Adrenal gland (tissue), 12 donors: ENCODE results near the gene RNASEH1. TPM values are rescaled to one million over a fixed set of nuclear protein-coding genes. Genes with fewer than 3 reads are reported as not detected.

Source experiments
- DNase-seq, 7 donors: peaks; one replicate each; pipeline ENCODE4 v3.0.0-alpha.2; 2019 to 2020
- H3K27ac ChIP-seq, 5 donors: fragments of 200-600 bp; sonication (generic) in 4 of 5; 1 replicate in 3 of 5; 2 replicates in 2 of 5; pipeline versions ENCODE4 v1.5.1 to v1.8.0; 2016 to 2020; ENCODE audit warnings: mild to moderate bottlenecking in 1 of 5
- H3K27me3 ChIP-seq: fragments of 200-600 bp; 2 replicates; pipeline ENCODE4 v1.8.0; 2021
- H3K36me3 ChIP-seq, 2 donors: fragments of 200-600 bp; replicated peaks in 1 of 2; 1 replicate in 1 of 2; 2 replicates in 1 of 2; pipeline versions ENCODE4 v1.5.1 to v1.8.0; 2018 to 2022
- H3K4me1 ChIP-seq, 2 donors: fragments of 200-600 bp; replicated peaks in 1 of 2; 1 replicate in 1 of 2; 2 replicates in 1 of 2; pipeline versions ENCODE4 v1.5.1 to v1.8.0; 2018 to 2021
- H3K4me3 ChIP-seq, 4 donors: fragments of 200-600 bp; sonication (generic) in 3 of 4; one replicate each; pipeline ENCODE4 v1.5.1; 2016 to 2018
- H3K9me3 ChIP-seq, 3 donors: fragments of 200-600 bp; sonication (generic) in 1 of 3; replicated peaks in 1 of 3; 1 replicate in 2 of 3; 2 replicates in 1 of 3; pipeline versions ENCODE4 v1.5.1 to v1.8.0; 2016 to 2021
- POLR2A ChIP-seq, 2 donors: fragments of 450-650 bp; IDR thresholded peaks; one replicate each; pipeline ENCODE4 v1.6.1; 2017; ENCODE audit warnings: antibody characterized with exemption in 2 of 2, mild to moderate bottlenecking in 2 of 2, moderate library complexity in 1 of 2
- WGBS, 4 donors: extraction: QIAGEN DNeasy Blood & Tissue Kit in 2 of 4; methylation state at CpG; one replicate each; pipeline versions ENCODE4 v1.1.5 to v1.1.7; 2013 to 2017; 5-methylcytosine and 5-hydroxymethylcytosine counted together
- intact Hi-C, 2 donors: fragments of 100-400 bp; cut with DNase I; formaldehyde crosslinking; loops; one replicate each; pipeline versions ENCODE4 v1.14.1 to v1.15.0; 2022 to 2023
- polyA plus RNA-seq, 3 donors: library from polyadenylated mRNA; stranded (reverse); fragments of 200-250 nt in 2 of 3; fragments of 350-450 nt in 1 of 3; fragmentation: Illumina TruSeq in 1 of 3; extraction: RNeasy Lipid Tissue Mini Kit (QIAGEN cat#74804) in 1 of 3; gene quantifications; one replicate each; pipeline ENCODE4 v1.2.3, GENCODE V29; 2013 to 2014
- total RNA-seq, 9 donors: library from RNA; depleted of rRNA in 4 of 9; stranded (reverse); fragments of >200 nt in 4 of 9; fragments of 120-200 nt in 1 of 9; fragmentation: NEBNext Ultra II Directional in 1 of 9; extraction: Animal tissue kit (Norgen Biotek cat#: 25700) in 1 of 9; gene quantifications; one replicate each; pipeline versions ENCODE4 v1.1.0 to v1.2.4, GENCODE V29; 2013 to 2023
- TF ChIP-seq, protein P1 (sequence below), 6 experiments: fragments of 450-650 bp in 4 of 6; fragments of 200-600 bp in 2 of 6; sonication (generic) in 1 of 6; IDR thresholded peaks; 1 replicate in 5 of 6; 2 replicates in 1 of 6; pipeline versions ENCODE4 v1.5.1 to v1.8.0; 2016 to 2021; ENCODE audit warnings: antibody characterized with exemption in 6 of 6, mild to moderate bottlenecking in 2 of 6, moderate library complexity in 1 of 6
- donor health status: healthy with polysubstance abuse.
- donor health status: Bipolar disorder and iron deficiency.
- donor health status: DM: yes; HTN: yes; CAD: no.
- donor health status: DM: no; HTN: no; CAD: no.
- donor health status: DM: no; HTN: no; CAD: no.
- donor health status: DM: yes; HTN: yes; CAD: no.

Gene RNASEH1
- total and polyA plus RNA-seq, 12 donors, result 4.5 to 27.6 (median 17.5) TPM

DNA sequence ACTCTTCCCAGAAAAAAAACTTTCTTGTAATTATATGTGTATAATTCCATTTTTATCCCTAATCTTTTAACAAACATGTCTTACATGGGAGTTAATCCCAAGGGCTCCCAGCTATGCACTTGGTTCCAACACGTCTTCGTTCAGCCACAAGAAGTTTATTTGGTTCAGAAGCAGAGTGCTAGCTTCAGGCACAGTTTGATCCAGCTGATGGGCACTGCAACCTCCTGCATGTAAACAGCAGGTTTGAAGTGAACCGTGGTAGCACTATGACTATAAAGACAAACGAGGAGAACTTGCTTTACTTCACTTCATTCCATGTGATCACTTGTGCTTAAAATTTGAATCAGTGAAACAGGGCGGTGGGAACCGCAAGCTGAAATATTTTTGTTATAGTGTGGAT, 7.0 kb upstream of the RNASEH1 start:
- intact Hi-C loops, result no loop called here
- Histone ChIP-seq H3K4me1 (no peaks in the 10 kb centered on the region), H3K36me3 (no peaks in the 10 kb centered on the region), H3K4me3 (no peak overlapping the region), H3K27me3 (no peaks in the 10 kb centered on the region), H3K9me3 (no peaks in the 10 kb centered on the region), H3K27ac (no peak overlapping the region)
- DNase-seq, result no peak
- TF ChIP-seq POLR2A (IDR thresholded peaks at IDR 0.05), result no peak
- TF ChIP-seq, protein P1, sequence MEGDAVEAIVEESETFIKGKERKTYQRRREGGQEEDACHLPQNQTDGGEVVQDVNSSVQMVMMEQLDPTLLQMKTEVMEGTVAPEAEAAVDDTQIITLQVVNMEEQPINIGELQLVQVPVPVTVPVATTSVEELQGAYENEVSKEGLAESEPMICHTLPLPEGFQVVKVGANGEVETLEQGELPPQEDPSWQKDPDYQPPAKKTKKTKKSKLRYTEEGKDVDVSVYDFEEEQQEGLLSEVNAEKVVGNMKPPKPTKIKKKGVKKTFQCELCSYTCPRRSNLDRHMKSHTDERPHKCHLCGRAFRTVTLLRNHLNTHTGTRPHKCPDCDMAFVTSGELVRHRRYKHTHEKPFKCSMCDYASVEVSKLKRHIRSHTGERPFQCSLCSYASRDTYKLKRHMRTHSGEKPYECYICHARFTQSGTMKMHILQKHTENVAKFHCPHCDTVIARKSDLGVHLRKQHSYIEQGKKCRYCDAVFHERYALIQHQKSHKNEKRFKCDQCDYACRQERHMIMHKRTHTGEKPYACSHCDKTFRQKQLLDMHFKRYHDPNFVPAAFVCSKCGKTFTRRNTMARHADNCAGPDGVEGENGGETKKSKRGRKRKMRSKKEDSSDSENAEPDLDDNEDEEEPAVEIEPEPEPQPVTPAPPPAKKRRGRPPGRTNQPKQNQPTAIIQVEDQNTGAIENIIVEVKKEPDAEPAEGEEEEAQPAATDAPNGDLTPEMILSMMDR (IDR thresholded peaks at IDR 0.05), result no peak
- WGBS, 4 donors, result 74 to 89% (median 83%) methylated on average over 6 of the region's 6 CpGs

DNA sequence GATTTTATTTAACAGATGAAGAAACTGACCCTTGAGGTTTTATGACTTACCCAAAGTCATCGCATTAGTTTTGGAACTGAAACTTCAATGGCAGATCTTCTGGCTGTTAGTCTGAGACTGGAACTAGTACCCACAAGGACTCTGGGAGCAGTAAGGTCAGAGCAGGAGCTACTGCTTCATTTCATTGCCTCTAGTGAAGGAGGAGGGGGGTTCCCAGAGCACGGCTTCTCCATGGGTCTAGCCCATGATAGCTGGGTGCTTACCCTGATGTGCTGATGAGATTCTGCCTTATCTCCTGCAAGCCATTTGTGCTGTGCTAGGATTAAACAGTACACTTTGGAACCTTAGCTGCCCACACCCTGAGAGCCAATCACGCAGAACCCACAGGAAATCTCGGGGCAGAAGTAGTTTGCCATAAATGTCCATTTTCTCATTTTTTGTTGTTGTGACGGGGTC, 5.4 kb upstream of the RNASEH1 start:
- no peak overlapping the region for H3K4me3 ChIP-seq
- 83 to 97% (median 91%) methylated on average over 4 to 5 of the region's 5 CpGs for WGBS, 4 donors
- peaks cover 0 to 8% of the 10 kb centered on the region in 2 donors for H3K4me1 ChIP-seq
- TF ChIP-seq, protein P1 (IDR thresholded peaks at IDR 0.05), result no peak
- no peak for TF ChIP-seq POLR2A (IDR thresholded peaks at IDR 0.05)
- H3K27me3 ChIP-seq, result no peaks in the 10 kb centered on the region
- intact Hi-C loops, result no loop called here
- no peaks in the 10 kb centered on the region for H3K36me3 ChIP-seq
- DNase-seq, result peak in 1 of 7 donors; percentile 15
- no peak overlapping the region for H3K27ac ChIP-seq
- no peaks in the 10 kb centered on the region for H3K9me3 ChIP-seq

DNA sequence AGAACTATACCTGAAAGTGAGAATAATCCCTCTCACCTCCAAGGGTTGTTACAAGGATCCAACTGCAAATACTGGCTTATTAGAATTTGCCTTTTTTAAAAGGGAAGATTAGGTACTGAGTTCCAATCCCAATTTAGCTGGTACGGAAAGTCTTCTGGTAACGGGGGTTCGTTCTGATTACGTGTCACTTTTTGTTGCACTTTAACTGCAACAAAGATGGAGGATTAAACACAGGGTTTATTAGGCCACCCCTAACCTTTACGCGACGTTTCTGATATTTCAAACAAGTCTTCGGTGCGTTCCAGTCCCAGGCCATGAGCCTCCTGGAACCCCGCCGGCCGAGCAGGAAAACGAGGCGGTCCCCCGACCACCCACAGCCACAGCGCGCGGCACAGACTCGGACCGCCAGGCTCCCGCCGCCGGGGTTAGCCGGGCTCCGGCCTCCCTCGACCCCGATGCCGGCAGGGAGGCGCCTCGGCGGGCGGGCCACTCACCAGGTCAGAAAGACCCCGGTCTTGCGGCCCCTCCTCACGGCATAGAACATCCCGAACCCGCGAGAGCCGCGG, 411 bp downstream of the RNASEH1 start:
- no peaks in the 10 kb centered on the region for H3K9me3 ChIP-seq
- H3K36me3 ChIP-seq, result peaks cover 0 to 27% of the 10 kb centered on the region in 2 donors
- TF ChIP-seq POLR2A (IDR thresholded peaks at IDR 0.05), result no peak
- TF ChIP-seq, protein P1 (IDR thresholded peaks at IDR 0.05), result no peak
- intact Hi-C loops, result no loop called here
- H3K4me1 ChIP-seq, result peaks cover 7 to 20% of the 10 kb centered on the region in 2 donors
- H3K27me3 ChIP-seq, result no peaks in the 10 kb centered on the region
- peak overlapping the region; percentile 66 to 99 (median 90) for H3K4me3 ChIP-seq
- H3K27ac ChIP-seq, result peak overlapping the region; percentile 68 to 96 (median 89)
- no peak for DNase-seq
- WGBS, 4 donors, result 0 to 1% (median 1%) methylated on average over 4 to 40 of the region's 40 CpGs

DNA sequence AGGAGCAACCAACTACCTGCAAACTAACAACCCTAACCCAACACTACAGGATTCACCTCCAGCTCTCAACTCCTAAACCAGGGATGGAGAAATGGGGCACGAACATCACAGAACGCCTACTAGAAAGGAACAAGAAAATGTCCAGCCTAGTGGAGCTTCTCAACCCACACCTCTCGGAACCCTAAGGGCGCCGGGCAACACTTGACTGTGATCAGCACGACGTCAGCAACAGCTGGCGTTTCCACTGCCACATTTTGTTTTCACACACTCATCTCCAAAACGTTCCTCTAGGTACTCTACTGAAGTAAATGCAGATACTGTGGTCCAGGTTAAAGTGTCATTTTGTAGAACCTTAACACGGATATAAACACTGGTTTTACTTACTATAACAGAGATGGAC, 4.2 kb downstream of the RNASEH1 start:
- peak in 1 of 7 donors; percentile 28 for DNase-seq
- Histone ChIP-seq H3K36me3 (peaks cover 0 to 60% of the 10 kb centered on the region in 2 donors), H3K27ac (no peak overlapping the region), H3K4me1 (peaks cover 7 to 16% of the 10 kb centered on the region in 2 donors), H3K9me3 (no peaks in the 10 kb centered on the region), H3K27me3 (no peaks in the 10 kb centered on the region), H3K4me3 (no peak overlapping the region)
- no peak for TF ChIP-seq POLR2A (IDR thresholded peaks at IDR 0.05)
- TF ChIP-seq, protein P1 (IDR thresholded peaks at IDR 0.05), result no peak
- 87 to 91% (median 91%) methylated on average over 10 of the region's 10 CpGs for WGBS, 4 donors
- intact Hi-C loops, result no loop called here
